Activated CD4-positive, alpha-beta memory T cell treated with anti-CD3 and anti-CD28 coated beads, Interleukin-2, amount 10 ng/mL, durations not matched to agents 7 days and 5 days (primary cell): ENCODE measurements around the gene DDX60. TPM values are rescaled to one million over a fixed set of nuclear protein-coding genes. Genes with fewer than 3 reads are reported as not detected.
"Not testable (repeated sequence)": the region's sequence is repeated elsewhere in the genome, so short reads cannot be mapped to it uniquely, and the experiment has no call there.

ENCODE experiments used
- CTCF ChIA-PET: fragments of 350-600 bp; sonication (Branson Sonifier 250); formaldehyde crosslinking; loops from one replicate; lab custom pipeline; 2021; ENCODE audit warnings: antibody characterized with exemption, inconsistent platforms; lab: Charles Lee
- POLR2A ChIA-PET: fragments of 350-600 bp; sonication (Branson Sonifier 250); formaldehyde crosslinking; loops from one replicate; lab custom pipeline; 2021; ENCODE audit warnings: antibody characterized with exemption; lab: Charles Lee
- DNase-seq: peaks from one replicate; pipeline ENCODE4 v3.0.0-alpha.2; 2020
- H3K27ac Mint-ChIP-seq: one replicate; pipeline ENCODE4 v1.8.0; 2021; ENCODE audit warnings: mild to moderate bottlenecking, mixed read lengths
- H3K27me3 Mint-ChIP-seq: one replicate; pipeline ENCODE4 v1.8.0; 2021; ENCODE audit warnings: mixed read lengths
- H3K36me3 Mint-ChIP-seq: one replicate; pipeline ENCODE4 v1.8.0; 2021; ENCODE audit warnings: low read depth, mixed read lengths
- H3K4me1 Mint-ChIP-seq: one replicate; pipeline ENCODE4 v1.8.0; 2021; ENCODE audit warnings: mixed read lengths
- H3K4me3 Mint-ChIP-seq: one replicate; pipeline ENCODE4 v1.8.0; 2021; ENCODE audit warnings: mild to moderate bottlenecking, mixed read lengths
- H3K9me3 Mint-ChIP-seq: one replicate; pipeline ENCODE4 v1.8.0; 2021; ENCODE audit warnings: mixed read lengths
- total RNA-seq, 2 experiments: library from RNA; stranded (reverse); gene quantifications; one replicate each; pipeline ENCODE4 v1.2.3, GENCODE V29; 2021

The DDX60 gene
- total RNA-seq, 2 experiments from 2014 or later, result 140 to 147 TPM

GRCh38 chr4:168330575-168330974 is 12.0 kb upstream of the DDX60 start:
- H3K27ac Mint-ChIP-seq, H3K4me3 Mint-ChIP-seq, DNase-seq, H3K4me1 Mint-ChIP-seq, CTCF ChIA-PET, POLR2A ChIA-PET, H3K36me3 Mint-ChIP-seq, H3K9me3 Mint-ChIP-seq: not testable (repeated sequence)
- peaks cover 10% of the 10 kb centered on the region for H3K27me3 Mint-ChIP-seq

GRCh38 chr4:168325591-168325990 is 7.0 kb upstream of the DDX60 start:
- H3K27ac Mint-ChIP-seq, result no peak overlapping the region
- H3K36me3 Mint-ChIP-seq, result peaks cover 34% of the 10 kb centered on the region
- peaks cover 12% of the 10 kb centered on the region for H3K9me3 Mint-ChIP-seq
- CTCF ChIA-PET, result no interaction called here
- H3K4me1 Mint-ChIP-seq, result peaks cover 8% of the 10 kb centered on the region
- POLR2A ChIA-PET, result no interaction called here
- no peak for DNase-seq
- no peak overlapping the region for H3K4me3 Mint-ChIP-seq
- peaks cover 9% of the 10 kb centered on the region for H3K27me3 Mint-ChIP-seq

GRCh38 chr4:168321006-168321405 is 2.5 kb upstream of the DDX60 start:
- Mint-ChIP-seq H3K4me3 (no peak overlapping the region), H3K27me3 (no peaks in the 10 kb centered on the region), H3K36me3 (peaks cover 62% of the 10 kb centered on the region), H3K4me1 (peaks cover 38% of the 10 kb centered on the region), H3K9me3 (peaks cover 12% of the 10 kb centered on the region), H3K27ac (no peak overlapping the region)
- DNase-seq, result no peak
- CTCF ChIA-PET, result interaction anchor here (1.0 kb wide), 1 partner anchor 689 kb away, joined by 4 read pairs; the partner anchor contains the start of gene CBR4
- POLR2A ChIA-PET, result interaction anchor here (0.6 to 1.5 kb wide), 2 partner anchors 159 to 689 kb away, joined by 3 to 7 read pairs; partner anchors contain the start of genes CBR4 and DDX60L

GRCh38 chr4:168319486-168320019 is 1.0 kb upstream of the DDX60 start:
- peak overlapping the region; percentile 94 for H3K4me3 Mint-ChIP-seq
- peaks cover 49% of the 10 kb centered on the region for H3K4me1 Mint-ChIP-seq
- peaks cover 72% of the 10 kb centered on the region for H3K36me3 Mint-ChIP-seq
- H3K9me3 Mint-ChIP-seq, result peaks cover 12% of the 10 kb centered on the region
- H3K27ac Mint-ChIP-seq, result peak overlapping the region; percentile 97
- ChIA-PET CTCF (interaction anchor here (0.5 to 3.2 kb wide), 2 partner anchors 161 to 691 kb away, joined by 3 to 14 read pairs; partner anchors contain the start of genes CBR4 and DDX60L), POLR2A (interaction anchor here (2.2 to 2.9 kb wide), 4 partner anchors 13 to 690 kb away, joined by 6 to 66 read pairs (median 38); partner anchors contain the start of genes CBR4 and DDX60L)
- no peaks in the 10 kb centered on the region for H3K27me3 Mint-ChIP-seq
- DNase-seq, result no peak

GRCh38 chr4:168317621-168318020 is 931 bp downstream of the DDX60 start:
- POLR2A ChIA-PET, result interaction anchor here (0.7 to 2.9 kb wide), 12 partner anchors 11 to 1093 kb away, joined by 3 to 66 read pairs (median 4); partner anchors contain the start of genes CBR4 and DDX60L
- peaks cover 72% of the 10 kb centered on the region for H3K36me3 Mint-ChIP-seq

DNA sequence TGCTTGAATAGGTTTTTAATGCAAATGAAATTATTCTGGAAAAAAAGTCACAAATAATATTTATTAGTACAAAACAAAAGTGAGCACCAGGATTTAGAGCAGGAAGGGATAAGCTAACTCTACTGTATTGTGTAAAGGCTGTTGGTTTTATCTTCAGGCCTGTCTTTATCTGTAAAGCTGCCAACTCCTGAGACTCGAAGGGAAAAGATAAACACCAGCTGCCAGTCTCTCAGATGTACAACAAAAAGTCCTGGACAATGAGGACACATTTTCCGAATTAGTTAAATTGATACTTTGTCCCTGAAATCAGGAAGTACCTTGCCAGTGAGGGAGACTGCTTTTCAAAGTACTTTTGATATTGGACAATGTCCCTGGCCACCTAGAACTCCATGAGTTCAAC is 8.8 kb downstream of the DDX60 start:
- Mint-ChIP-seq H3K27ac (no peak overlapping the region), H3K4me3 (no peak overlapping the region), H3K4me1 (peaks cover 64% of the 10 kb centered on the region), H3K27me3 (no peaks in the 10 kb centered on the region), H3K9me3 (no peaks in the 10 kb centered on the region), H3K36me3 (peaks cover 81% of the 10 kb centered on the region)
- POLR2A ChIA-PET, result interaction anchor here (6.8 kb wide), 1 partner anchor 8 kb away, joined by 60 read pairs; the partner anchor contains the start of gene DDX60
- DNase-seq, result no peak
- CTCF ChIA-PET, result no interaction called here

More at GRCh38 chr4:168317621-168318020, 931 bp downstream of the DDX60 start:
- DNase-seq, result peak; percentile 24
- no peaks in the 10 kb centered on the region for H3K27me3 Mint-ChIP-seq
- peak overlapping the region; percentile 97 for H3K27ac Mint-ChIP-seq
- peak overlapping the region; percentile 94 for H3K4me3 Mint-ChIP-seq
- H3K9me3 Mint-ChIP-seq, result peaks cover 12% of the 10 kb centered on the region
- H3K4me1 Mint-ChIP-seq, result peaks cover 65% of the 10 kb centered on the region
- CTCF ChIA-PET, result interaction anchor here (0.5 to 3.2 kb wide), 4 partner anchors 9 to 693 kb away, joined by 3 to 14 read pairs (median 5); partner anchors contain the start of genes CBR4 and DDX60L

DNA sequence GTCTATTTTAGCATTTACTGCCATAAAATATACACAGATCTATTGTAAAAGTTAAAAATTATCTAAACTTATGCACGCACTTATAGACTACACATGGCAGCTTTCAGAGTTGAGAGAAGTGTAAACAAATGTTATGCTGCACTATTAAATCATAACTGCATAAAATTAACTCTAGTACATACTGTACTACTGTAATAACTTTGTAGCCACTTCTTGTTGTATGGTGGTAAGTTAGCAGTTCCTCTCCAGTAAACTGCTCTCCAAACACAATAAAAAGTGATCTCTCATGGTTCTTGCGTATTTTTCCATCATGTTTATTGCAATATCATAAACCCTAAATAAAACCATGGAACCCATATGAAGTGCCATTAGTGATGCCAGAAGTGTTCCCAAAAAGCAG is 9.6 kb downstream of the DDX60 start:
- Mint-ChIP-seq H3K27ac (no peak overlapping the region), H3K4me1 (peaks cover 58% of the 10 kb centered on the region), H3K27me3 (no peaks in the 10 kb centered on the region), H3K4me3 (no peak overlapping the region), H3K36me3 (peaks cover 79% of the 10 kb centered on the region), H3K9me3 (no peaks in the 10 kb centered on the region)
- ChIA-PET CTCF (interaction anchor here (0.6 to 1.4 kb wide), 2 partner anchors 8 to 9 kb away, joined by 3 to 7 read pairs; partner anchors contain the start of gene DDX60), POLR2A (interaction anchor here (6.8 kb wide), 1 partner anchor 9 kb away, joined by 60 read pairs; the partner anchor contains the start of gene DDX60)
- no peak for DNase-seq

- Mint-ChIP-seq H3K4me3 (peak overlapping the region; percentile 37), H3K36me3 (peaks cover 77% of the 10 kb centered on the region), H3K9me3 (no peaks in the 10 kb centered on the region), H3K4me1 (peaks cover 39% of the 10 kb centered on the region), H3K27ac (peak overlapping the region; percentile 78), H3K27me3 (no peaks in the 10 kb centered on the region)
- ChIA-PET POLR2A (interaction anchor here (1.6 to 6.8 kb wide), 2 partner anchors 12 to 14 kb away, joined by 4 to 60 read pairs; partner anchors contain the start of gene DDX60), CTCF (interaction anchor here (0.8 kb wide), 1 partner anchor 10 kb away, joined by 6 read pairs; no protein-coding TSS in a partner anchor)
- DNase-seq, result no peak
Measured at GRCh38 chr4:168306476-168306875, 12.1 kb downstream of the DDX60 start.

DNA sequence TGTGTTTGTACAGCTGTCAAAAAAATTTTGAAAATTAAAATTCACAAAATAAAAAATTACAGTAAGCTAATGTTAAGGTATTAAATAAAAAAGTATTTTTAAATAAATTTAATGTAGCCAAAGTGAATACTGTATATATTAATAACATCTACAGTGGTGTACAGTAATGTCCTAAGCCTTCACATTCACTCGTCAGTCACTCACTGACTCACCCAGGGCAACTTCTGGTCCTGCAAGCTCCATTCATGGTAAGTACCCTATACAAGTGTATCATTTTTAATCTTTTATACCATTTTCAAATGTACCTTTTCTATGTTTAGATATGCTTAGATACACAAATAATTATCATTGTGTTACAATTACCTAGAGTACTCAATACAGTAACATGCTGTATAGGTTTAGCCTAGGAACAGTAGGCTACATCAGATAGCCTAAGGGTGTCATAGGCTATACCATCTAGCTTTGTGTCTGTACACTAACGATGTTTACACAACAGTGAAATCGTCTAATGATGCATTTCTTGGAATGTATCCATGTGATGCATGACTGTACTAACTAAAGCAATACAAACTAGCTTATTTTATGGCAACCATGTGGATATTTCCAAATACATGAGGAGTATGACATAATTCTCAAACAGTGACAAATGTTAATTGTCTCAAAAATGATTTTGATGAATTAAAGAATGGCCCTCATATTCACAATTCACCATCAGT is 13.7 kb downstream of the DDX60 start:
- ChIA-PET CTCF (interaction anchor here (1.6 to 1.7 kb wide), 2 partner anchors 11 to 13 kb away, joined by 3 read pairs; no protein-coding TSS in a partner anchor), POLR2A (interaction anchor here (1.6 to 6.8 kb wide), 2 partner anchors 13 kb away, joined by 4 to 60 read pairs; partner anchors contain the start of gene DDX60)
- H3K4me3 Mint-ChIP-seq, result no peak overlapping the region
- no peak overlapping the region for H3K27ac Mint-ChIP-seq
- DNase-seq, result no peak
- H3K9me3 Mint-ChIP-seq, result no peaks in the 10 kb centered on the region
- no peaks in the 10 kb centered on the region for H3K27me3 Mint-ChIP-seq
- H3K4me1 Mint-ChIP-seq, result peaks cover 34% of the 10 kb centered on the region
- peaks cover 78% of the 10 kb centered on the region for H3K36me3 Mint-ChIP-seq

GRCh38 chr4:168303430-168303829 is 15.1 kb downstream of the DDX60 start:
- H3K27me3 Mint-ChIP-seq, H3K9me3 Mint-ChIP-seq, DNase-seq, H3K4me3 Mint-ChIP-seq, H3K27ac Mint-ChIP-seq: not testable (repeated sequence)
- H3K4me1 Mint-ChIP-seq, result peaks cover 33% of the 10 kb centered on the region
- ChIA-PET POLR2A (interaction anchor here (6.8 kb wide), 1 partner anchor 15 kb away, joined by 60 read pairs; the partner anchor contains the start of gene DDX60), CTCF (interaction anchor here (1.7 kb wide), 1 partner anchor 11 kb away, joined by 3 read pairs; no protein-coding TSS in a partner anchor)
- peaks cover 79% of the 10 kb centered on the region for H3K36me3 Mint-ChIP-seq

- Mint-ChIP-seq H3K27ac (no peak overlapping the region), H3K4me3 (no peak overlapping the region), H3K27me3 (no peaks in the 10 kb centered on the region), H3K36me3 (peaks cover 84% of the 10 kb centered on the region), H3K9me3 (no peaks in the 10 kb centered on the region), H3K4me1 (peaks cover 15% of the 10 kb centered on the region)
- DNase-seq, result no peak
- CTCF ChIA-PET, result no interaction called here
- POLR2A ChIA-PET, result no interaction called here
Measured at GRCh38 chr4:168293386-168293975, 25.1 kb downstream of the DDX60 start.

DNA sequence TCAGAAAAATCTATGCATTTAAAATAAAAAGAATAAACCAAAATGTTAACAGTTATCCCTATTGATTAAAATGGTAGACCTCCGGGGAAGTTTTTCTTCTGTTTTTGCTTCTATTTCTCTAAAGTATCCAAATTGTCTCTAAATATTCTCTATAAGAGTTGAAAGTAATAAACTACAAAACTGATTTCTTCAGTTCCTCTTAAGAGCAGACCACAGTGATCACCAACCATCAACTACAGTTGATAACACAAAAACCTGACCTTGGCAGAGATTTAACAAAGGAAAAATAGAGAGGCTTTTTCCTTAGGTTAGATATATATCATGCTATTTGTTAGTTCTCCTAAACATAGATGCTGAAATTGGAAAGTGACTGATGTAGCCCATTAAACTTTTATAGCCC is 27.3 kb downstream of the DDX60 start:
- Mint-ChIP-seq H3K36me3 (peaks cover 76% of the 10 kb centered on the region), H3K4me1 (peaks cover 12% of the 10 kb centered on the region), H3K9me3 (no peaks in the 10 kb centered on the region), H3K27me3 (no peaks in the 10 kb centered on the region), H3K27ac (no peak overlapping the region), H3K4me3 (no peak overlapping the region)
- no peak for DNase-seq
- POLR2A ChIA-PET, result no interaction called here
- CTCF ChIA-PET, result no interaction called here
